NCI-H69 (cell line): ENCODE measurements around the gene CCSAP.
A peak's percentile ranks its signal among the peaks of the same experiment; 100 is the strongest.
"Not testable (repeated sequence)": the region's sequence is repeated elsewhere in the genome, so short reads cannot be mapped to it uniquely, and the experiment has no call there.

Source experiments
- DNase-seq: peaks from one replicate; lab custom pipeline; 2025; lab: John Stamatoyannopoulos, UW

Gene CCSAP, protein sequence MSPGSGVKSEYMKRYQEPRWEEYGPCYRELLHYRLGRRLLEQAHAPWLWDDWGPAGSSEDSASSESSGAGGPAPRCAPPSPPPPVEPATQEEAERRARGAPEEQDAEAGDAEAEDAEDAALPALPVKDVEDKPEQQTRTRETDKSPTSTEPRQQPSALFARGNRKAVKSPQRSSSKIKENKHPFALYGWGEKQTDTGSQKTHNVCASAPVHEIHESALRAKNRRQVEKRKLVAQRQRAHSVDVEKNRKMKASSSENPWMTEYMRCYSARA

DNA sequence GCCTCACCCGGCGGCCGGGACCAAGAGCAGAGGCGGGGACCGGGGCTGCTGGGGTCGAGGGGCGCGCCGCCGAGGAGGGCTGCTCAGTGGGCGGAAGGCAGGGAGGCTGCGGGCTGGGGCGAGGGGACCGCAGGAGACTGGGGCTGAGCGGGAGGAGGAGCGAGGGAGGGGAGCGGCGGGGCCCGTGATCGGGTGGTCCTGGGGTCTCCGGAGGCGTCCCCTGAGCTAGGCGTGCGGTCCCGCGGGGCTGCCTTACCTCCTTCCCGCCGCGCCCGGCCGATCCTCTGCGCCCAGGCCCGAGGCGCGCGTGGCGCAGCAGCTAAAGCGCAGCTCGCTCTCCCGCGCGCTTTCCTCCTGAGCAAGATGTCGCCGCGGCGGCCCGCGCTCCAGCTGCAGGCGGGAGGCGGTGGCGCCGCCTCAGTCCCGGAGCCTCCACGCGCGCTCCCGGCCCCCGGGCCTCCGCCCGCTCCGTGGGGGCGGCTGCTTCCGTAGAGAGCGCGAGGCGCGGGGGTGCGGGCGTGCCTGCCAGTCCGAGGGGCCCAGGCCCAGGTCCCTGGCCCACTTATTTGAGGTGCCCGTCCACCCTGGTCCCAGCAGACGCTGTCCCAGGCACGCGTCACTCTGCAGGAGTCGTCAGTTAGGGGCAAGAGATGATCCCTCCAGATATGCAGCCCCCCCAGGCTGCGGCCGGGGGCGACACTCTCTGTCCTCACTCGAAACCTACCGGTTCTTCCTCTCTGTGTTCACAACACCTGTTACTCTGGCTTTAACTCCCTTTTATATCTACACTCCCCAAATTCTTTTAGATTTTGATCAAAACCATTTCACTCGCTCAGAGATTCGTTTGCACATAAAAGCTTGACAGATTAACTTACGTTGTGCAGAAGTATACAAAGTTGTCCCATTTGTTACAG, at the start of gene CCSAP:
Gene CCSAP, minus strand, starts transcription at position 392 of the 914 bp plus-strand sequence. CDS start 582 bp downstream, outside the sequence.
- peak; percentile 89 for DNase-seq

DNA sequence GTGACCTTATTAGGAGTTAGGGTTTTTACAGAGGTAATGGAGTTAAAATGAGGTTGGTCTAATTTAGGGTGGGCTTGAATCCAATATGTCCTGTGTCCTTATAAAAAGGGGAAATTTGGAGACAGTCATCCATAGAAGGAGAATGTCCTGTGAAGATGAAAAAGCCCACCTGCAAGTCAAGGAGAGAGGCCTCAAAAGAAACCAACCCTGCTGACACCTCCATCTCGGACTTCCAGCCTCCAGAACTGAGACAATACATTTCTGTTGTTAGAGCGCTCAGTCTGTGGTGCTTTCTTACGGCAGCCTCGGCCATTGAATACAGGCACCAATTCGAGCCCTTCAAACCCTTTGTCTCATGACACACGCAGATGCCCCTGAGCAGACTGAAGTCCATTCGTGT, 47.3 kb upstream of the CCSAP start:
- DNase-seq: no peak

DNA sequence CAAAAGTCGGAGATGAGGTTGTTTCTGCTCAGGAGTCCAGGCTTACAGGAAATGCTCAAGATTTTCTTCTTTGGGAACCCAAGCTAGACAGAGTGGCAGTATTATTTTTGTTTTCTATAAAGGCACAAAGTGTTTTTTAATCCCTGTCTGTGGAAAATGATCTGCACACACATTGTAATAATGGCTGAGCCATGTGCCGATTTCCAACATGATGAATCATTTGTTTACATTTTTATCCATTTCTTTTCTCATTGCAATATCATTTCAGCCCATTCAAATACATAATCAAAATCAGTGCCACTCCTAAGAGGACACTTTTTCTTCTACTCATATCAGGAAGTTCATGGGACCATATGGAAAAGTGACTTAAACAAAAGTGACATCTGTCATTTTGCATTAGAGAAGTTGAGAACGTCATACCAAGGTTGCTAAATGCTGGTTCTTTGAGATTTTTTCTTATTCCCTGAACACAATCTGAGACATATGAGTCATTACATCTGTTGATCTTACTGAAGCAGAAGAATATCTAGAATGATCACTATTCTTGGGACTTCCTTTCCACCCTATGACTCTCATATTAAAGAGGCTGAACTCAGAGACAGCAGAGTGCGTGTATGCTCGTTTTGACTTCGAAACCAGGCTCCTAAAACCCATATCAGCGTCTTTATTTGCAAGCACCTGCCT, 46.2 kb upstream of the CCSAP start:
- DNase-seq: no peak

DNA sequence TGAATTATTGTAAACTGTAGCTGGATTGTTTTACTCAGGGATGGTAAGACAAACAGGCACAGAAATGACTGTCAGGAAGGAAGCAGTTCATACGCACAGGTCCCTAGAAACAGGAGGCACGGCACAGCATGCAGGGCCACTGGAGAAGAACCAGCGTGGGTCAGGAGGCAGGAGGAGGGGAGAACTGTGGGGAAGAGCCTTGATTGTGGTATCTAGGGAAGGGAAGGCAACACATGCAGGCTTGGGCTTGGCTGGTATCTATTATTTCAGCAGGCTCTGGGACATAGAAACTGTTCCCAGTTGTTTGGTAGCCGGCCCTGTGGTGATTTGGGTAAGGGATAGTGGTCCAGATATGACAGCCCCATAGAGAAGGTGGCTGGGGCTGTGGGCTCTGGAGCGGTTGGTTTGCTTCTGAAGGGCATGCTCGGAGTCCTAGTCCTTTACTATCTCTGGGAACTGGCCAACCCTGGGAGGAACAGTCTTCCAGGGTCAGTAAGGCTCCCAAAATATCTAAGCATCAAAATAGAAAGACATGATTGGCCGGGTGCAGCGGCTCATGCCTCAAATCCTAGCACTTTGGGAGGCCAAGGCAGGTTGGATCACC, 43.1 kb upstream of the CCSAP start:
- no peak for DNase-seq

DNA sequence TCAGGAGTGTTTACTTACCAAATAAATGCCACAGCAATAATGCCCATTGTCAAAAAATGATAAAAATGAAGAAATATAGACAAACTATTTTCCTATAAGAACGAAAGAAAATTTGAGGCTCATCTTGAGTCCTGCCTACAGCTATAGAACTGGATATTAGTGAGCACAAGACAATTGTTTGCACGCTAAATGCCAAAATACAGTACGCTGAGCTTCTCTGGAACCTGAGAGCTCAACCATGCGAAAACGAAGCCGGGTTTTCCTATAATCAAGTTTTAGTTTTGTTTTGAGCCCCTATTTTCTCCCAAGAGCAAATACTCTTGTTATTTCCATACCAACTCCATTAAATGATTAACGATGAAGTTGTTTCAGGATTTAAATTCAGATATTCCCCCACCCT, 42.0 kb upstream of the CCSAP start:
- DNase-seq: no peak

DNA sequence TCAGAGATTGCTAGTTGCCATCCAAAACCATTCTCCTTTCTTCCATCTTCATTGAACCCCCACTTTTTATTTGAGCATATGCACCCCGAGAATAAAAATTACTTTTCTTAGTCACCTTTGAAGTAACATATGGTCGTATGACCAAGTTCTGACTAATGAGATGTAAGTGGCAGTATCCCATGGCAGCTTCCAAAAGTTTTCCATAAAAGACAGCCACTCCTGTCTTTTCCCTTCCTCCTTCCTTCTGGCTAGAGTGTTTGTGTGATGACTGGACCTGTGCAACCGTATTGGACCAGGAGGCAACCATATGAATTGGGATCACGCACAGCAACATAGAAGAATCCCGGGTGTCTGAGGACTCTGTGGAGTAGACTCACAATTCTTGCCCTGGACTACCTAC, 41.1 kb upstream of the CCSAP start:
- DNase-seq: no peak

DNA sequence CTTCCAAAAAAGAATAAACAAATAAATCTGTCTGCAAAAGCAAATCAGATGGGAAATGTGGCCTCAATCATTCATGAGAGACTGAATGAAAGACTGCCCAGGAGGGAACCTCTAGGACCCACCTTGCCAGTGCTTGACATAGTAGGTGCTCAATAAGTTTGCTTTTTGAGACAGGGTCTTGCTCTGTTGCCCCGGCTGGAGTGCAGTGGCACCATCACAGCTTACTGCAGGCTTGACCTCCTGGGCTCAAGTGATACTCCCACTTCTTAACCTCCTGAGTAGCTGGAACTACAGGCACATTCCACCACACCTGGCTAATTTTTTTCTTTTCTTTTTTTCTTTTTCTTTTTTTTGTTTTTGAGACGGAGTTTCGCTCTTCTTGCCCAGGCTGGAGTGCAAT, 40.3 kb upstream of the CCSAP start:
- DNase-seq: no peak

DNA sequence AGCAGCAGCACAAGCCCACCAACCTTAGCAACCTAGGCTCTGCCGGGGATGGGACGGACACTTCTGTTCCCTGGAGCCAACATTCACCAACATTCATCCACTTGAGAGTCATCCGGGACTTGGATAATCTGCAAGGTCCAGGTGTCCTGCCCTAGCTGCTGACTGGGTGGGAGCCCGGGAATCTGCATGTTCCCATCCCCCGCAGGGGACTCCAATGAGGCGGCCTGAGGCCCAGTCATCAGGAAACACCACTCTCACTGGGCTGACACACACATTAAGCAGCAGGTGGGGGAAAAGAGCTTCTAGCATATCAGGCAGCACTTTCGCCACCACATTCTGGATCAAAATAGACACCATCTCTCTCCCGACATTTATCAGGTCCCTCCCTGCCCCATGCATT, 38.4 kb upstream of the CCSAP start:
- peak; percentile 97 for DNase-seq

DNA sequence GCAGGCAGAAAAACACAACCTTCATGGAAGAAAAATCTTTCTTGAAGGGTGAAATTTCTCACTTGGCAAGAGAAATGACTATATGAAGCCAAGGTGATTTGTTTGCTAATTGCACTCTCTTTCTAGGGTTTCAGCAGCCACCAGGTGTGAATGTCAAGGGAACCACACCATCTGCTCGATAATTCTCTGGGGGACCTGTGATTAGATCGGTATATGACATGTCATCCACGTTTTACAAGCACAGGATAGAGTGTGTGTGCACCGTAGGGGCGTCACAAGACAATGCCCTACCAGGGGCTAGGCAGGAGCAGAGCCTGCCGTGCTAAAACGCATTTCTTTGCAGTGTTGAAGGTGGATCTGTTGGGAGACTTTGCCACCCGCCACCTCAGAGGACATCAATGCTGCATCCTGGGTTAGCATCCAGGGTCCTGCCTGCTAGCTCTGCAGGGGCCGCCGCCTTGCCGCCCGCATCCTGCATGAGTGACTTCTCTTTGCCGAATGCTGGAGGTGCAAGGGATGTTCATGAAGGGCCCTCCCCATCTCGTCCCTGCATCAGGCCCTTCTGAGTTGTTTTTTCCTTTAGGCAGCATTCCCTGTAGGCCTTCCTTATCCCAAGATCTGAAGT, 37.8 kb upstream of the CCSAP start:
- peak; percentile 97 for DNase-seq

DNA sequence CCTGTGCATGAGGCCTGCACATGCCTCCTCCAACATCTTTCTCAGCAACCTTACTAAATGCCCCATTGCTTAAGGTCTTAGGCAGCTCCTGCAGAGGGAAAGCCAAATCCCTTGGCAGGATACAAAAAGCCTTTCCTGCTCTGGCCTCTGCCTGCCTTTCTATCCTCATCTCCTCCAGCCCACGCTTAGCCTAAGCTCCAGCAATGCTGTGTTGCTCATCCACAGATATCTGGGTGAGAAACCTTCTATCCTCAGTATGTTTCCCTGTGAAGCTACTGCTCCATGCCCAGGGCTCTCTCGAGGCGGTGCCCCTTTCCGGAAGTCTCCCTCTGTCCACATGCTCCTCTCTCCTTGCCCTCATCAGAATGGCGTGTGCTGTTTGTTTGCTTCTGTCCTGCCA, 37.0 kb upstream of the CCSAP start:
- no peak for DNase-seq

DNA sequence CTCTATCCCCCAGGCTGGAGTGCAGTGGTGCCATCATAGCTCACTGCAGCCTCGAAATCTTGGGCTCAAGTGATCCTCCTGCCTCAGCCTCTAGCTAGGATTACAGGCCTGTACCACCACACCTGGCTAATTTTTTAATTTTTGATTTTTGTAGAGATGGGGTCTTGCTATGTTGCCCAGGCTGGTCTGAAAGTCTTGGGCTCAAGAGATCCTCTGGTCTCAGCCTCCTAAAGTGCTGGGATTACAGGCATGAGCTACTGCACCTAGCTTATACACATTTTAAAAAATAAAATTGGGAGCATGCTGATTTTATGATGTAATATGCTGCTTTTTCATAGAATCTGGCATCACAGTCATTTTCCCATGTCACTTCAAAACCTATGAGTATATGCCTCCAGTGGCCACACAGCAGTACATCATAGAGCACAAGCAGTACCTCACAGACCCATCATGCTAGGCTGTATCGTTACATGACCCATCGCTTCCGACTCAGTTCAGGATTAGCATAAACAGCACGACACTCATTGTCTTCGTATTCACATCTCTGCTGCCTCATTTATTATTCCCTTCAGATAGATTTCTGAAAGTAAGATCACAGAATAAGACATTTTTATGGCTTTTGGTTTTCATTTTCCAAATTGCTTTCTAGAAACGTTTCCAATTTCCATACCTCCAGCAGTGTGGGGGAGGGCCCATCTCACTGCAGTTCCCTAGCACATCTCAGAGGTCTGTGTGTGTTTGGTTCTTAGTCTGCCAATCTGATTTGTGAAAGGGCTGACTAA, 35.9 kb upstream of the CCSAP start:
- DNase-seq: peak; percentile 60

DNA sequence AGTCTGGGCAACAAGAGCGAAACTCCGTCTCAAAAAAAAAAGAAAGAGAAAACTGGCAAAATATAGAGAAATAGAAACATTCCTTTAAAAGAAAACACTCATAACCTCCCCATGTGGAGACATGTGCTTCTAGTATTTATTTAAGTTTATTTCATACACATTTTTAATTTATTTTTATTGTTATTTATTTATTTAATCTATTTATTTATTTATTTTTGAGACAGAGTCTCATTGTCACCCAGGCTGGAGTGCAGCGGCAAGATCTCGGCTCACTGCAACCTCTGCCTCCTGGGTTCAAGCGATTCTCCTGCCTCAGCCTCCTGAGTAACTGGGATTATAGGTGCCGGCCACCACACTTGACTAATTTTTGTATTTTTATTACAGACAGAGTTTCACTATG, 35.2 kb upstream of the CCSAP start:
- DNase-seq: not testable (repeated sequence)

DNA sequence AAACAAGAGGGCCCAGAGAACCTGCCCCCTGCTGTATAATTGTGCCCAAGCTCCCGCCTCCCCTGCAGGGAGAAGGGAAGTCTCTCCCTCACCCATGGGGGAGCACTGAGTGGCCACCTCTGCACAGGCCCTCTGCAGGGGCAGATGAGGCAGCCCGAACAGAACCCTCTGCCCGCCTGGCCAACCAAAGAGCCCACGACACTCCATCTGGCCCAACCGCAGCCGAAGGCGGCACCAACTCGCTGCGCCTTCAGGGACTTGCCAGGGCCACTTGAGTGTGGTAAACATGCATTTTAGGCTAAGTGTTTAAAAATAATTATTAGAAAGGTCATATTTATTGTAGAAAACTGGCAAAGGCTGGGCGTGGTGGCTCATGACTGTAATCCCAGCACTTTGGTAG, 34.6 kb upstream of the CCSAP start:
- DNase-seq: no peak

DNA sequence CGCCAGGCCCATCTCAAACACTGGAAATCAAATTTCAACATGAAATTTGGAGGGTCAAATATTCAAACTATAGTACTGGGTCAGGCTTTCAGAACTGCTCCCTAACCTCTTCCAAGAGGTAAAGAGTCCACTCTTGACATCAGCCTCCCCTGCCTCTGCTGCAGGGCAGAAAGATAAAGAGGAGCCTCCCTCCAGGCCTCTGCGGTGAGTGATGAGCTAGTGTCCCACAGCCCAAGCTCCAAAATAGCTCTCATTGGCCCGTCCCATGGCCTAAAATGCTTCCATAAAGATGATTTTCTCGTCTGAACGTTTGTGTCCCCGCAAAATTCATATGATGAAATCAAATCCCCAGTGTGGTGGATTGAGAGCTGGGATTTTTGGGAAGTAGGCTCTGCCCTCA, 33.7 kb upstream of the CCSAP start:
- no peak for DNase-seq

DNA sequence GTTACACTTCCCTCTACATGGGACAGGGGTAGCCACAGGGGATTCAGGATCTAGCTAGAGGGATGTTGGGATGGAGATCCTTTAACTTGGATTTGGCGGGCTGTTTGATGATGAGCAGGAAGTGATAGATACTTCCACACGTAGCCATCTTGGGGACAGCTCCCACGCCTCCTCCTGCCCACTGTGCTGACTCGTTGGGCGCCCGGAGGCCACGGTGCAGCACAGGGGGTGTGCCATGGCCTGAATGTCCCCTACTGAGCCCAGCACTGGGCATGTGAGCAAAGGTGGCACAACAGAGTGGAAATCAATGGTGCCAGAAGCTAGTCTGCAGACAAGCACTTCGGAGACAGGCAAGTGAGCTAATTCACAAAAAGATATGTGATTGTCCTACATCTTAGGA, 31.6 kb upstream of the CCSAP start:
- DNase-seq: no peak

DNA sequence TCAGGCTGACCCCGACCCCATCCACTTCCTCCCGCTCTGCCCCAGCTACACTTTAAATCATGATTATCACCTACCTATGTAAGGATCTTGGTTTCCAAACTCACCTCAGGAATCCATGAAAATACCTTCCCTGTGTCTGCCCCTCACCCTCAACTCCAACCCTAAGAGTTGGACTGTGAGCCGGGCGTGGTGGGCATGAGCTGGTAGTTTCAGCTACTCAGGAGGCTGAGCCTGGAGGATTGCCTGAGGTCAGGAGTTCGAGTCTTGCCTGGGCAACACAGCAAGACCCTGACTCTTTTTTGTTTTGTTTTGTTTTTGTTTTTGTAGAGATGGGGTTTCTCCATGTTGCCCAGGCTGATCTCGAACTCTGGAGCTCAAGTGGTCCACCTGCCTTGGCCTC, 30.5 kb upstream of the CCSAP start:
- no peak for DNase-seq

DNA sequence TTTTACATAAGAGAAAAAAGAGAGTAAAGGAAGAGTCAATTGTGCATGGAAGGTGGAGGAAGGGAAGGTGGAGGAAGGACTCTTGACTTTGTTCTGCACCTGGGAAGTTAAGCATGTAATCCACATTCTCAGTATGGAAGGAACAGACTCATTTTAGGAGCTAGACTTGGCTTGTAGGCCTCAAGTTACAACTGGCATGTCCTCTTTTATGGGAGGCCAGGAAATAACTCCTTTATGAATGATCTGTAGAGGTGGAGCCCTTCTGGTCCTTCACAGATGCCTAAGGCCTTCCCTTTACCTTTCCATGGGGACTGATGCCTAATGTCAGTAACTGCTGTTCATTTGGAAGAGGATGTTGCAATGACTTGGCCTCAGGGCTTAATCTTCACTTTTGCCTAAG, 29.4 kb upstream of the CCSAP start:
- DNase-seq: no peak

DNA sequence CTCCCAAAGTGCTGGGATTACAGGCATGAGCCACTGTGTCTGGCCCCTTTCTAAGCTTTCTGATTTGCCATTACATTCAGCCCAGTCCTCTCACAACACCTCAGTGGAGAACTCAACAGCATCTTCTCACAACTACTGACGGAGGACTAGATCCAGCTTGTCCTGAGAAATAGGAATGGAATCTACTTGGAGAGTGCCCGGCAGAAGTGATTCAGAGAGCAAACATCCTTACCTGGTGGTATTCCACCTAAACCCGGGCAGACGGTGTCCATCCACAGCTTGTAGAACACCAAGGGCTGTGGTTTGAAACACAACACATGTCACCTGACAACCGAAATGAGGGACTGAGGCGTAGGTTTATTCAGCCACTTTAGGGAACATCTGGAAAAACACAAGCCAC, 28.8 kb upstream of the CCSAP start:
- DNase-seq: no peak

DNA sequence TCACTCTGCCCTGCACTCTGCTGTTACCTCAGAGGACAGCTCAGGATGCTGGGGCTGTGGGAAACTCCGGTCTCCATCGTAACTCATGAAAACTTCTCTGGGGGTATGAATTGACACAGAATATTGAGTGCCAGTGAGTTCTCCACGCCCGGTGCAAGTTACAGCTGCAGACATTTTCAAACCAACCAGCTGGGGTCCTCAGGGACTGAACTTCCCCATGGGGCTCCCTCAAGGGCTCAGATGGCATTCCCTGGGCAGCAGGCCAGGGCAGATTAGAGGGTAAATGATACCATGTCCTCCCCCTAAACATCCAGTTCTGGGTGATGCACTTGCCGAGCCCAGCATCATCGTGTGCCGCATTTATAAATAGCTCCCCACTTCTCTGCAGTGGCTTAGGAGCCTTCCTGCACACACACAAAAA, 27.8 kb upstream of the CCSAP start:
- peak; percentile 96 for DNase-seq

DNA sequence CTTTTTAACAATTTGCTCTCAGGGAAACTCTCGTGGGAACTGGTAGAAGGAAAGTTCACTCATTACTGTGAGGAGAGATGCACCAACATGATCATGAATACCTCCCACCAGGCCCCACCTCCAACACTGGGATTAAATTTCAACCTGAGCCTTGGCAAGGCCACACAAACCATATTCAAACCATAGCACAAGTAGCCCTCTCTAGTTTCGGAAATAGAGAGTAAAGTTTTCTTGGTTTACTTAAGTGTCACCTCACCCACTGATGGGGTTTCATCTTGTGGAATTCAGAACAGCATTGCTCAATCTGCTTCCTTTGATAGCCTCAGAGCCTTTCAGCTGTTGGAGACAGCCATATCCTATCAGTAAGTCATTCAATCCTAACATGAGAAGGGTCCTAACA, 25.5 kb upstream of the CCSAP start:
- DNase-seq: no peak

DNA sequence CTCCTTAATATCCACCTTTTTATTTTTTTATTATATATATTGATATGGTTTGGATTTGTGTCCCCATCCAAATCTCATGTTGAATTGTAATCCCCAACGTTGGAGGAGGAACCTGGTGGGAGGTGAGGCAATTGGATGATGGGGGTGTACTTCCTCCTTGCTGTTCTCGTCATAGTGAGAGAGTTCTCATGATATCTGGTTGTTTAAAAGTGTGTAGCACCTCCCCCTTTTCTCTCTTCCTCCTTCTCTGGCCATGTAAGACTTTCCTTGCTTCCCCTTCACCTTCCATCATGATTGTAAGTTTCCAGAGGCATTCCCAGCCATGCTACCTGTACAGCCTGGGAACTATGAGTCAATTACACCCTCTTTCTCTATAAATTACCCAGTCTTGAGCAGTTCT, 22.7 kb upstream of the CCSAP start:
- no peak for DNase-seq
